GM12864 (cell line): Measurements from ENCODE around the gene NEK2.
A peak's percentile ranks its signal among the peaks of the same experiment; 100 is the strongest.
"Not testable (repeated sequence)": the region's sequence is repeated elsewhere in the genome, so short reads cannot be mapped to it uniquely, and the experiment has no call there.

Experiments used
- DNase-seq: peaks from one replicate; pipeline ENCODE4 v3.0.0-alpha.2; 2011; ENCODE audit warnings: low read depth
- H3K4me3 ChIP-seq: 2 replicates; pipeline ENCODE4 v1.5.1; 2011; ENCODE audit warnings: mild to moderate bottlenecking, low read depth, low read length, control low read depth
- CTCF ChIP-seq: IDR thresholded peaks from 2 replicates; pipeline ENCODE4 v1.5.1; 2011; ENCODE audit warnings: low read depth, mild to moderate bottlenecking, moderate library complexity, low read length, control low read depth, inconsistent platforms; ENCODE audit errors: missing control alignments

NEK2 gene

GRCh38 chr1:211675230-211676105 is at the start of gene NEK2:
NEK2 (minus strand) TSS chr1:211675621; CDS start chr1:211675479, 142 bp downstream.
- DNase-seq: peak; percentile 83
- H3K4me3 ChIP-seq: peak within 1 kb of the TSS; percentile 83
- TF ChIP-seq CTCF: no peak

DNA sequence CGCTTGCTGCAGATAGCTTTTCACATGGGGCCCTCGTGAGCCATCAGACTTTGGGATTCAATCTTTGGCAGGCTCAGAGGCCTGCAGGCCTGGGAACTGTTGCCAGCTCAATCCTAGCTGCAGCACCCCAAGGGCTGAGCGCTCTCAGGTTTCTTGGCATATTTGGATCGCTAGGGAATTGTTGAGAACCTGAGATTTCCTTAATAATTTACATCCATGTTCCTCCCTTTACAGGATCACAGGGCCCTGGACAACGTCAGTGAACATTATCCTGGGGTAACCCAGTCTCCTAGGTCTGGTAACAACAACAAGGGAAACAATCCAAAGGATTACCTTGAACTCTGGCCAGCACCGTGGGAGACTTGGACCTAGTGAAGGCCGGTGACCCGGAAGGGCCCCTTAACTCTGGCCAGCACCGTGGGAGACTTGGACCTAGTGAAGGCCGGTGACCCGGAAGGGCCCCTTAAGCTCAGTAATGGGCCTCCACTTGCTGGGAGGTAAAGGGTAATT is 49.3 kb upstream of the NEK2 start:
- no peak for TF ChIP-seq CTCF
- no peak overlapping the region for H3K4me3 ChIP-seq
- no peak for DNase-seq

DNA sequence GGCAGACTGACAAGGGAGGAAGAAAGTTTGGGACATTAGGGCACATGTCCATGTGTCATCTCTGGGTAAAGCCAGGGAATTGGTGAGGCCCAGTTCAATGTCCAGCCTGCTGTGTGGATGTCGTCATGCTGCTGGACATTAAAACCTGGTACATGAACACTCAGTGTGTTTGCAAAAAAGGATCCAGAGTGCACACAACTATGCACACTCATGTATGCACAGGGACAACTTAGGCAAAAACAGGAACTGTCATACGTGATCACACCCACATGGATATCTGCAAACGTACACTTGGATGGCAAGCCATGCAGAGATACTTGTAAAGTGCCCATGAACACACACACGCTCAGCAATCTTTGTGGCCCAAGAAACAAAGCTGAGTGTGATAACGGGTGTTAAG is 47.9 kb upstream of the NEK2 start:
- DNase-seq: no peak
- H3K4me3 ChIP-seq: no peak overlapping the region
- no peak for TF ChIP-seq CTCF

GRCh38 chr1:211722277-211723175 is 47.1 kb upstream of the NEK2 start:
- TF ChIP-seq CTCF: no peak
- DNase-seq: no peak
- H3K4me3 ChIP-seq: no peak overlapping the region

- DNase-seq, H3K4me3 ChIP-seq: not testable (repeated sequence)
These were observed 41.1 kb upstream of the NEK2 start for GRCh38 chr1:211716555-211716954.

DNA sequence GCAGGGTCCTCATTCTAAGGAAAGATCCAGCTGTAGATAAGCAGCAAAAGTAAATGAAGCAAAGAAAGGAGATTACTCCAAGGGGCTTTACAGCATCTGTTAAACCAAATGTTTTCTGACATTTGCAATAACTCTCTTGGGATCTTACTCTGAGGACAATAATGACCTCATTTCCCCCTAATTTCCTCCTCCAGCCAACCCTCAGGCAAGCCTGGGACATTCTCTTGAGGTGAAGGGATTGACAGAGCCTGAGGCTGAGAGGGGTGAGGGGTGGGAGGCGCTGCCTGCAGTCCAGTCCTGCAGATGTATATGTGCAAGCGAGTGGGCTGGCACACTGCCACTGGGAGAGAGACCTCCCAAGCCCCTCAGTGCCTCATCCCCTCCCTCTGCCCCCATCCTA is 40.5 kb upstream of the NEK2 start:
- H3K4me3 ChIP-seq: no peak overlapping the region
- TF ChIP-seq CTCF: no peak
- DNase-seq: no peak

- no peak for TF ChIP-seq CTCF
These were observed 38.7 kb upstream of the NEK2 start for GRCh38 chr1:211714154-211714553.

More at GRCh38 chr1:211714154-211714553, 38.7 kb upstream of the NEK2 start:
- no peak for DNase-seq
- H3K4me3 ChIP-seq: no peak overlapping the region
